Stimulated activated CD8-positive, alpha-beta memory T cell treated with anti-CD3 and anti-CD28 coated beads, Interleukin-4, amount 100 ng/mL, for 4 hours (primary cell): ENCODE measurements around the gene PRDM4.
A peak's percentile ranks its signal among the peaks of the same experiment; 100 is the strongest.
"Not testable (repeated sequence)": the region's sequence is repeated elsewhere in the genome, so short reads cannot be mapped to it uniquely, and the experiment has no call there.

Experiments
- DNase-seq, 2 donors: peaks; one replicate each; pipeline ENCODE4 v3.0.0-alpha.2; 2020; ENCODE audit warnings: low read depth in 2 of 2, low spot score in 1 of 2

PRDM4 gene

DNA sequence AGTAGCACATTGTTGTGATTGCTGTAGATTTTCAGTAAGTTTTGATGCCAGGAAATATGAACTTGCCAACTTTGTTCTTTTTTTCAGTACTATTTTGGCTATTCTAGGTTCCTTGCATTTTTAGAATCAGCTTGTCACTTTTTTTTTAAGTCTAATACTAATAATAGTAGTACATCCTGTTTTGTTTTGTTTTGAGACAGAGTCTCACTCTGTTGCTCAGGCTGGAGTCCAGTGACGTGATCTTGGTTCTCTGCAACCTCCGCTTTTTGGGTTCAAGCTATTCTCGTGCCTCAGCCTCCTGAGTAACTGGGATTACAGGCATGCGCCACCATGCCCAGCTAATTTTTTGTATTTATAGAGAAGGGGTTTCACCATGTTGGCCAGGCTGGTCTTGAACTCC lies 58.8 kb downstream of the PRDM4 start:
- no peak for DNase-seq

DNA sequence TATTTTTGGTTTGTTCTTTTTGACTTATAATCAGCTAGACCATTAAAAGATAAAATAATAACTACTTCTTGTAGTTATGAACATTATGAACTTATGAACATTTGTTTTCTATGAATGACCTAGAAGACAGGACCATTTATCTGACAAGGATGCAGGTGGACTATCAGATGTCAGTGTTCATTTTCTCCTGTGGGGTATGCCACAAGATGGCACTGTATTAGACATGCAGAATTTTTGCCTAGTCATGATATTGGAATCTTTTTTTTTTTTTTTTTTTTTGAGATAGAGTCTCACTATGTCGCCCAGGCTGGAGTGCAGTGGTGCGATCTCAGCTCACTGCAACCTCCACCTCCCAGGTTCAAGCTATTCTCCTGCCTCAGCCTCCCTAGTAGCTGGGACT lies 65.2 kb downstream of the PRDM4 start:
- DNase-seq = not testable (repeated sequence)

GRCh38 chr12:107685360-107686248 lies 75.3 kb downstream of the PRDM4 start, which contains the start of gene PWP1:
PWP1 (plus strand) TSS chr12:107685799; CDS start chr12:107685900, 101 bp downstream.
- peak; percentile 86 to 88 for DNase-seq

GRCh38 chr12:107684990-107685359 lies 76.0 kb downstream of the PRDM4 start:
- DNase-seq = no peak

DNA sequence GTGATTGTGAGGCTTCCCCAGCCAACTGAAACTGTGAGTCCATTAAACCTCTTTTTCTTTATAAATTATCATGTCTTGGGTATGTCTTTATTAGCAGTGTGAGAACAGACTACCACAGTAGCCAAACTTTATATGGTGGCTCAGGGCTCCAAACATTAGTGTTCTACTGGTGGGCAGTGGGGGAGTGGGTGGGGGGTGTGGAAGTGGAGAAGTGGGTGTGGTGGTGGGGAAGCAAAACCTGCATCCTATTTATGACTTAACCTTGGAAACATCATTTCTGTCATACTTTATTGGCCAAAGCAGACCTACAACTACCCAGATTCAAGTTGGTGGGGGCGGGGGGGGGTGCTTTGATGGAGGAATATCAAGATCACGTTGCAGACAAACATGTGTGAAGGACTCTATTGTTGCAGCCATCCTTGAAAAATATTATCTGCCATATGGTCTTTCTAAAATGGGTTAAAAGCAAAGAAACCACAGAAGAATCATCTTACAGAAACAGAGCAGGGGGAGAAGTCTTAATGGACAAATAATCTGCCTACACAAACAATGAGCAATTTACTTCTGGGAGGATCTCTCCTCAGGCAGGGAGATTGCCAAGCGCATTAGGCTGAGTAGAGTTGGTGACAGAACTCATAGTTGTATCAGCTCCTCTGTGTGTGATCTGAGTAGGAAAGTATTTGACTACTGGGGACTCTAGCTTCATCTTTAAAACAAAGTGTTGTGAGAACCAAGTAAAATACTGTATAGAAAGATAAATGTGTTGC lies 76.7 kb downstream of the PRDM4 start:
- no peak for DNase-seq
